Measurements from ENCODE around the gene DEPDC5.

DNA sequence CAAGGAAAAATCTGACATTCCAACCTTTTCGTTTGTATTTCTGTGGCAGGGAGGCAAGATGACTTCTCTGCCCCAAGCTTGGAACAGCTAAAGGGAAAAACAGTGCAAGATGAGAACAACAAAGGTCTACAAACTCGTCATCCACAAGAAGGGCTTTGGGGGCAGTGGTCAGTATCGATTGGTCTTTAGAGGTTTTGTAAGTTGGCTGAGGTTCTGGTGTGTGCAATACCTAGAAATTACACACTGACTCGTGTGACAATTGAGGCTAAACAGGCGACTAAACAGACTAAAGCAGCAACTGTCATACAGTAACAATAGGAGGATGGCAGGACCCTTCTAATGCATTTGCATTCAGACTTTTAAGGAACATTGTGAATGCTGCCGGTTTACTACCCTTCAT lies 994 bp downstream of the DEPDC5 start:
- no peak for TF ChIP-seq EZH2phosphoT487 (IDR thresholded peaks at IDR 0.05; ENCODE audit: insufficient read depth, low read depth)
- no peak for TF ChIP-seq EZH2 (IDR thresholded peaks at IDR 0.05; ENCODE audit: insufficient read depth, poor library complexity, severe bottlenecking)

All from GM23248 (cell line).